PC-9 (cell line): ENCODE measurements around the gene ANKRD33B. TPM values are rescaled to one million over a fixed set of nuclear protein-coding genes. Genes with fewer than 3 reads are reported as not detected.

Experiments
- BruUV-seq: library from RNA; stranded (reverse); fragments of 400-500 nt; replicated peaks from 2 replicates; lab custom pipeline; 2021; lab: Mats Ljungman, UMichigan
- CTCF ChIA-PET: fragments of 300-600 bp; sonication (Branson Sonifier 250); formaldehyde crosslinking; loops from one replicate; lab custom pipeline; 2022; ENCODE audit warnings: antibody characterized with exemption; lab: Charles Lee
- POLR2A ChIA-PET: fragments of 300-600 bp; sonication (Branson Sonifier 250); formaldehyde crosslinking; loops from one replicate; lab custom pipeline; 2022; ENCODE audit warnings: antibody characterized with exemption; ENCODE audit not compliant: unreplicated experiment; lab: Charles Lee
- DNase-seq, 2 experiments: peaks; one replicate each; pipeline versions ENCODE4 v3.0.0 to v3.0.0-alpha.2; 2015 to 2022; ENCODE audit warnings: mixed read lengths in 1 of 2
- H2AFZ ChIP-seq: fragments of 200-600 bp; sonication (generic); 2 replicates; pipeline ENCODE4 v1.8.1; 2017; ENCODE audit warnings: antibody characterized with exemption
- H3F3A ChIP-seq: fragments of 200-600 bp; sonication (generic); 2 replicates; pipeline ENCODE4 v1.8.1; 2017; ENCODE audit warnings: antibody characterized with exemption, mild to moderate bottlenecking, low read depth; ENCODE audit not compliant: insufficient read depth
- H3K27ac ChIP-seq: fragments of 200-600 bp; sonication (generic); 2 replicates; pipeline ENCODE4 v1.6.1; 2016; ENCODE audit warnings: mixed run types
- H3K27me3 ChIP-seq: fragments of 200-600 bp; sonication (generic); 2 replicates; pipeline ENCODE4 v1.6.1; 2016; ENCODE audit warnings: low read depth, mixed run types; ENCODE audit not compliant: insufficient read depth
- H3K36me3 ChIP-seq: fragments of 200-600 bp; sonication (generic); 2 replicates; pipeline ENCODE4 v1.6.1; 2016; ENCODE audit warnings: low read depth, mixed run types
- H3K4me1 ChIP-seq: fragments of 200-600 bp; sonication (generic); replicated peaks from 2 replicates; pipeline ENCODE4 v1.6.1; 2016; ENCODE audit warnings: mixed run types; ENCODE audit not compliant: insufficient read depth
- H3K4me2 ChIP-seq: fragments of 200-600 bp; sonication (generic); 2 replicates; pipeline ENCODE4 v1.6.1; 2017; ENCODE audit warnings: mixed run types
- H3K4me3 ChIP-seq: fragments of 200-600 bp; sonication (generic); 2 replicates; pipeline ENCODE4 v1.6.1; 2016; ENCODE audit warnings: mixed run types
- H3K79me2 ChIP-seq: fragments of 200-600 bp; sonication (generic); 2 replicates; pipeline ENCODE4 v1.6.1; 2017; ENCODE audit warnings: low read depth, mixed run types
- H3K9me2 ChIP-seq: fragments of 200-600 bp; sonication (generic); 2 replicates; pipeline ENCODE4 v1.8.1; 2017; ENCODE audit warnings: mild to moderate bottlenecking; ENCODE audit not compliant: insufficient read depth
- H3K9me3 ChIP-seq: fragments of 200-600 bp; sonication (generic); 2 replicates; pipeline ENCODE4 v1.8.1; 2016; ENCODE audit warnings: low read depth; ENCODE audit not compliant: insufficient read depth
- H4K20me1 ChIP-seq: fragments of 200-600 bp; sonication (generic); 2 replicates; pipeline ENCODE4 v1.8.1; 2017; ENCODE audit not compliant: insufficient read depth
- EZH2 ChIP-seq: fragments of 200-600 bp; sonication (generic); IDR thresholded peaks from 2 replicates; pipeline ENCODE4 v1.8.0; 2017; ENCODE audit warnings: antibody characterized with exemption, low read depth
- intact Hi-C: fragments of 100-400 bp; cut with micrococcal nuclease; formaldehyde crosslinking; loops from one replicate; pipeline ENCODE4 v1.10.0; 2022; ENCODE audit not compliant: unreplicated experiment
- total RNA-seq: library from RNA; stranded (reverse); gene quantifications from 2 replicates; pipeline ENCODE4 v1.2.3, GENCODE V29; 2021
- TF ChIP-seq, protein P1 (sequence below): fragments of 200-600 bp; sonication (generic); conservative IDR thresholded peaks from 2 replicates; pipeline ENCODE4 v1.6.1; 2017; ENCODE audit warnings: mixed run types, antibody characterized with exemption, mild to moderate bottlenecking, moderate library complexity

Gene ANKRD33B
- total RNA-seq, 1 experiment from 2014 or later, result 32.1 TPM

DNA sequence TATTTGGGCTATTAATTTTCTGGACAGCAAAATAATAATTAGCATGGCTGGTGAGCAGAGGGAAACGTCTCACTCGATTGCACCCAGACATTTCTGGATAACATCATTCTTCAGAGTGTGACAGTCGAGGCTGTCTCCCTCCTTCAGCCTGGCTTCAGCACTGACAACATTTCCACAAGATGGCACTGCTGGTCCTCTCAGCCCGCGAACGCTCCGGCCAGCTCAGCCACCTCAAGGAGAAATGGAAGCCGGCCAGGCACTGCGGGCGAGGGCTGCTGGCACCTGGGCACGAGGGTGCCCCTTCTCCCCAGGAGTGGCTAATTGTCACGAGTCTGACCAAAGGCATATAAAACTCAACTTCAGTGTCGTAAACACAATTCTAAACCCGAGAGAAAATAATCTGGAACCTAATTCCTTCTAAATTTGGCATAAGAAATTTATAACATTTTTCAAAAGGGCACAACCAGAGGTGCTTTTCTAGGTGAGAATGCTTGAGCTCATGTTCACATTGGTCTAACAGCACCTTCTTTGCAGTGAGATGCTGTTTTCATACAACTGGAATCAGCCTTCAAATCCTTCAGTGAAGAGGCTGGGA is 131.3 kb downstream of the ANKRD33B start:
- Histone ChIP-seq H3K4me3 (no peak overlapping the region), H3F3A (peaks cover 11% of the 10 kb centered on the region; the same call in 1 of the 2 replicates), H3K4me2 (peak overlapping the region; percentile 49), H3K9me3 (no peaks in the 10 kb centered on the region), H3K36me3 (0 out of 2 replicates have a peak, but pooled peaks cover 5% of the 10 kb centered on the region), H4K20me1 (peaks cover 13% of the 10 kb centered on the region; the same call in 1 of the 2 replicates), H3K4me1 (peaks cover 24% of the 10 kb centered on the region), H3K27ac (peak overlapping the region; percentile 42), H3K27me3 (no peaks in the 10 kb centered on the region), H3K79me2 (peaks cover 64% of the 10 kb centered on the region), H3K9me2 (no peaks in the 10 kb centered on the region), H2AFZ (no peak overlapping the region)
- no peak for TF ChIP-seq EZH2
- TF ChIP-seq, protein P1, sequence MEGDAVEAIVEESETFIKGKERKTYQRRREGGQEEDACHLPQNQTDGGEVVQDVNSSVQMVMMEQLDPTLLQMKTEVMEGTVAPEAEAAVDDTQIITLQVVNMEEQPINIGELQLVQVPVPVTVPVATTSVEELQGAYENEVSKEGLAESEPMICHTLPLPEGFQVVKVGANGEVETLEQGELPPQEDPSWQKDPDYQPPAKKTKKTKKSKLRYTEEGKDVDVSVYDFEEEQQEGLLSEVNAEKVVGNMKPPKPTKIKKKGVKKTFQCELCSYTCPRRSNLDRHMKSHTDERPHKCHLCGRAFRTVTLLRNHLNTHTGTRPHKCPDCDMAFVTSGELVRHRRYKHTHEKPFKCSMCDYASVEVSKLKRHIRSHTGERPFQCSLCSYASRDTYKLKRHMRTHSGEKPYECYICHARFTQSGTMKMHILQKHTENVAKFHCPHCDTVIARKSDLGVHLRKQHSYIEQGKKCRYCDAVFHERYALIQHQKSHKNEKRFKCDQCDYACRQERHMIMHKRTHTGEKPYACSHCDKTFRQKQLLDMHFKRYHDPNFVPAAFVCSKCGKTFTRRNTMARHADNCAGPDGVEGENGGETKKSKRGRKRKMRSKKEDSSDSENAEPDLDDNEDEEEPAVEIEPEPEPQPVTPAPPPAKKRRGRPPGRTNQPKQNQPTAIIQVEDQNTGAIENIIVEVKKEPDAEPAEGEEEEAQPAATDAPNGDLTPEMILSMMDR, result peak; percentile 90
- CTCF ChIA-PET, result interaction anchor here (0.5 to 2.6 kb wide), 6 partner anchors 8 to 1483 kb away, joined by 3 to 12 read pairs (median 4); no protein-coding TSS in a partner anchor
- BruUV-seq, result no TSS peak
- DNase-seq, result peak; percentile 66 to 93
- POLR2A ChIA-PET, result interaction anchor here (0.6 to 0.7 kb wide), 2 partner anchors 102 to 384 kb away, joined by 6 to 7 read pairs; no protein-coding TSS in a partner anchor
- intact Hi-C loops, result loop anchor here (1.0 to 10.0 kb wide), 14 partner anchors 66 to 1330 kb away; partner anchors contain the start of gene DAP

DNA sequence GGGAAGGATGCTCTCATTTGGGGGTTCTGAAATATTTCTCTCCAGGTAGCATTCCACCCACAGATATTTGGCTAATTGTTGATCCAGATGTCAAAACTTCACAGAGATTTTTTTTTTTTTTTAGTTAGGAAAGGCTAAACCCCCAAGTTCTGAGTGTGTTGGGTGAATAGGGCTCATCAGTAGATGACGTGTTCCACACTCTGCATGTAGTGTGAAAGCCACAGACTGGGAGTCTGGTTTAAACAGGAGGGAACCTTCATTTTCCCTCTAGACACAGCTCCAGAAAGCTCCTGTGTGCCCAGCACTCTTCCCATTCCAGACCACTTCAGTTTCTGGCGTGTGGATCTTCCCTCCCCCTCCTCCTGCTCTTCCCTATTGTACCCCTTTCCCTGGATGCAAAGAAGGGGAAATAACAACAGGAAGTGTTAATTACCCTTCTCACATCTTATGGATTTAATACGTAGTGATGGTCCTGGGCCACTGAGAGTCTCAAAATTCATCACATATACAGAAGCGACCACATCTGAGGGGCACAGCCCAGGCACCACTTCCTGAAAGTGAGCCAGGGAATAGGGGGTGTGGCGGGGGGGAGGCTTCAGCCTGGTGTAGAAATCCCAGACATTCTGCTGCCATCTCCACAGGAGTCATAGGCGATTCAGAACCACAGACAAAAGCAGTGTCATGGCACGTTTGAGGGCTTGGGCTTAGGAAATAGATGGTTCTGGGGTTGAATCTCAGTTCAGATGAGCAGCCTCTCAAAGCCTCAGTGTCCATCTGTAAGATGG is 132.1 kb downstream of the ANKRD33B start:
- peak overlapping the region; percentile 49; the same call in 1 of the 2 replicates for H3K4me2 ChIP-seq
- no peak for DNase-seq
- BruUV-seq, result no TSS peak
- H3K4me3 ChIP-seq, result no peak overlapping the region
- POLR2A ChIA-PET, result no interaction called here
- H3K79me2 ChIP-seq, result peaks cover 72% of the 10 kb centered on the region
- peaks cover 13% of the 10 kb centered on the region; the same call in 1 of the 2 replicates for H4K20me1 ChIP-seq
- no peaks in the 10 kb centered on the region for H3K9me2 ChIP-seq
- H2AFZ ChIP-seq, result no peak overlapping the region
- peaks cover 32% of the 10 kb centered on the region for H3K4me1 ChIP-seq
- peak overlapping the region; percentile 42 for H3K27ac ChIP-seq
- H3F3A ChIP-seq, result peaks cover 14% of the 10 kb centered on the region; the same call in 1 of the 2 replicates
- no peak for TF ChIP-seq EZH2
- TF ChIP-seq, protein P1, result no peak
- H3K9me3 ChIP-seq, result no peaks in the 10 kb centered on the region
- intact Hi-C loops, result loop anchor here (1.0 to 10.0 kb wide), 14 partner anchors 65 to 1329 kb away; partner anchors contain the start of gene DAP
- no peaks in the 10 kb centered on the region for H3K27me3 ChIP-seq
- 0 out of 2 replicates have a peak, but pooled peaks cover 5% of the 10 kb centered on the region for H3K36me3 ChIP-seq
- CTCF ChIA-PET, result interaction anchor here (0.6 to 2.6 kb wide), 5 partner anchors 7 to 414 kb away, joined by 3 to 12 read pairs (median 4); no protein-coding TSS in a partner anchor

DNA sequence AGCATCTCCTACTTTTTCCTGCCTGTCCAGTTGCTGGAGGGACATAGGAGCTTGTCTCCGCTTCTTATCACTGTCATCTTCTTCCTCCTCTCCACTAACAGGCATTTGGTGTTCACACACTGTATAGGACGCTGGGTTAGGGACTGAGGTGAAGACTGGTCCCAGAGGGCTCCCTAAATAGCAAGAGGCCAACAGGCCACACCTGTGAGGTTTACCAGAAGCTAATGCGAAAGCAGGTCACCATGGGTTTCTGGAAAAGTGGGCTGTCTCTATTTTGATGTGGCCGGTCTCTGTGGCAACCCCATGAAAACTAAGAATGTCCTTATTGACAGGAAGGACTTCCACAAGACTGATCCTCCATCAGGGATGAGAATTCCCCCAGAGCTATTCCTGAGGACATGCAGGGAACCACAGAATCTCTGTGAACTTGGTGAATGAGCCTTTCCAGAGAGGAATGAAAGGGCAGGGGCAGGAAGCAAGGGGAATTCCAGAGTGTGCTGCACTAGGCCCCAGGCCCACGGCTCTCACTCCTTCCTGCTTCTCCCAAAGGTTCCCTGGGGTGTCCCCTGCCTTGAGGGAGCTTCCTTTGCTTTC is 135.5 kb downstream of the ANKRD33B start:
- H3K79me2 ChIP-seq, result peaks cover 55% of the 10 kb centered on the region
- BruUV-seq, result no TSS peak
- H3K4me2 ChIP-seq, result no peak overlapping the region
- H2AFZ ChIP-seq, result no peak overlapping the region
- intact Hi-C loops, result loop anchor here (10.0 kb wide), 2 partner anchors 265 to 915 kb away; no protein-coding TSS in a partner anchor
- H3K9me2 ChIP-seq, result no peaks in the 10 kb centered on the region
- 0 out of 2 replicates have a peak, but pooled peaks cover 5% of the 10 kb centered on the region for H3K36me3 ChIP-seq
- no peak overlapping the region for H3K27ac ChIP-seq
- peaks cover 54% of the 10 kb centered on the region for H3K4me1 ChIP-seq
- 0 out of 2 replicates have a peak, but pooled peaks cover 4% of the 10 kb centered on the region for H4K20me1 ChIP-seq
- ChIA-PET CTCF (interaction anchor here (0.6 kb wide), 1 partner anchor 483 kb away, joined by 3 read pairs; no protein-coding TSS in a partner anchor), POLR2A (no interaction called here)
- H3K4me3 ChIP-seq, result no peak overlapping the region
- H3K9me3 ChIP-seq, result no peaks in the 10 kb centered on the region
- peaks cover 49% of the 10 kb centered on the region for H3F3A ChIP-seq
- no peak for DNase-seq
- no peaks in the 10 kb centered on the region for H3K27me3 ChIP-seq
- no peak for TF ChIP-seq EZH2
- TF ChIP-seq, protein P1, result no peak
